AG04449 (cell line): ENCODE results near the gene F2.
A peak's percentile ranks its signal among the peaks of the same experiment; 100 is the strongest.

Source experiments
- CTCF ChIA-PET: fragments of 350-600 bp; formaldehyde crosslinking; extraction: SDS; loops from one replicate; lab custom pipeline; 2021; ENCODE audit warnings: antibody characterized with exemption; lab: Yijun Ruan, JAX
- POLR2A ChIA-PET: fragments of 400-600, 350-600 bp; formaldehyde crosslinking; extraction: SDS; loops from one replicate; lab custom pipeline; 2020; ENCODE audit warnings: antibody characterized with exemption, inconsistent platforms; lab: Yijun Ruan, JAX
- DNase-seq: peaks from one replicate; pipeline ENCODE4 v3.0.0-alpha.2; 2010; ENCODE audit warnings: low read depth, low spot score
- H3K4me3 ChIP-seq: 2 replicates; pipeline ENCODE4 v1.5.1; 2011; ENCODE audit warnings: low read depth, mild to moderate bottlenecking, control low read depth, low read length
- TF ChIP-seq, protein P1 (sequence below): IDR thresholded peaks from one replicate; pipeline ENCODE4 v1.5.1; 2011; ENCODE audit warnings: mild to moderate bottlenecking, moderate library complexity, low read length, control low read depth, inconsistent platforms; ENCODE audit not compliant: insufficient read depth; ENCODE audit errors: missing control alignments

F2 gene

GRCh38 chr11:46697303-46697702, 21.7 kb upstream of the F2 start:
- H3K4me3 ChIP-seq, result no peak overlapping the region
- CTCF ChIA-PET, result no interaction called here
- DNase-seq, result no peak
- POLR2A ChIA-PET, result interaction anchor here (1.1 to 1.8 kb wide), 4 partner anchors 10 to 22 kb away, joined by 3 to 7 read pairs (median 4); no protein-coding TSS in a partner anchor
- TF ChIP-seq, protein P1, sequence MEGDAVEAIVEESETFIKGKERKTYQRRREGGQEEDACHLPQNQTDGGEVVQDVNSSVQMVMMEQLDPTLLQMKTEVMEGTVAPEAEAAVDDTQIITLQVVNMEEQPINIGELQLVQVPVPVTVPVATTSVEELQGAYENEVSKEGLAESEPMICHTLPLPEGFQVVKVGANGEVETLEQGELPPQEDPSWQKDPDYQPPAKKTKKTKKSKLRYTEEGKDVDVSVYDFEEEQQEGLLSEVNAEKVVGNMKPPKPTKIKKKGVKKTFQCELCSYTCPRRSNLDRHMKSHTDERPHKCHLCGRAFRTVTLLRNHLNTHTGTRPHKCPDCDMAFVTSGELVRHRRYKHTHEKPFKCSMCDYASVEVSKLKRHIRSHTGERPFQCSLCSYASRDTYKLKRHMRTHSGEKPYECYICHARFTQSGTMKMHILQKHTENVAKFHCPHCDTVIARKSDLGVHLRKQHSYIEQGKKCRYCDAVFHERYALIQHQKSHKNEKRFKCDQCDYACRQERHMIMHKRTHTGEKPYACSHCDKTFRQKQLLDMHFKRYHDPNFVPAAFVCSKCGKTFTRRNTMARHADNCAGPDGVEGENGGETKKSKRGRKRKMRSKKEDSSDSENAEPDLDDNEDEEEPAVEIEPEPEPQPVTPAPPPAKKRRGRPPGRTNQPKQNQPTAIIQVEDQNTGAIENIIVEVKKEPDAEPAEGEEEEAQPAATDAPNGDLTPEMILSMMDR, result no peak

DNA sequence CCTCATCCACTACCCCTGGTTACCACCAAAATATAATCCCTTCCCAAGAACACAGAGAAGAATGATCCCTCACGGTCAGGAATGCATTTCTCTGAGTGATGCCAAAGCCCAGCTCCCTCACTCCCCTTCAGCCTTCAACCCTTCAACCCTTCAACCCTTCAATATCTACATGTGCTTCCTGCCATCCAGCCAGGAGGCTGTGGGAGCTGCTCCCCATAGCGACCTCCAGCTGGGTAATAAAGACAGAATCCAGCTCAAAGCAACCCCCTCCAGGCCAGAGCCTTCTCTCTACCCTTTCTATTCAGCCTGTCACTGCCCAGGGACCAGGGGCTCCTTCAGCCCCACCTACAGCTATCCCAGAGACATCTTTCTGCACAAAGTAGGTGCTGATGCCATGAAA, 21.3 kb upstream of the F2 start:
- TF ChIP-seq, protein P1, result no peak
- H3K4me3 ChIP-seq, result no peak overlapping the region
- POLR2A ChIA-PET, result interaction anchor here (1.2 to 1.8 kb wide), 2 partner anchors 10 to 13 kb away, joined by 5 to 7 read pairs; no protein-coding TSS in a partner anchor
- CTCF ChIA-PET, result no interaction called here
- no peak for DNase-seq

DNA sequence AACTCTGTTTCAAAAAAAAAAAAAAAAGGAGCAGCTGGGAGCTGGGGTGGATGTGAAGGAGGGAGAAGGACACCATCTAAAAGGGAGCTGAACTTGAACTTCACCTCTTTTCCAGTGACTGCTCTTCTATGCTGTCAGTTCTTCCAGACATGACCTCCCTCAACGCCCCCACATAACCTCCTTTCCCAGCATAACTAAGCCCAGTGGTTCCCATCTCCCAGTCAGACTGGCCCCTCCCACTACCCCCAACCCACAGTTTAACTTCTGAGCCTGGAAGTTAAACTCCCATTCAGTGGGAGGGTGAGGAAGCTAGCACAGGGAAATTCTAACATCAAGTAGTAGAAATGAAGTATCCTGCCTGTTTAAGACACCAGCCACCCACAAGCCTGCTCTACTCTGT, 20.4 kb upstream of the F2 start:
- no peak for DNase-seq
- H3K4me3 ChIP-seq, result 0 out of 2 replicates have a peak overlapping the region, but pooled peaks have one; percentile 2
- POLR2A ChIA-PET, result no interaction called here
- TF ChIP-seq, protein P1, result no peak
- CTCF ChIA-PET, result no interaction called here

DNA sequence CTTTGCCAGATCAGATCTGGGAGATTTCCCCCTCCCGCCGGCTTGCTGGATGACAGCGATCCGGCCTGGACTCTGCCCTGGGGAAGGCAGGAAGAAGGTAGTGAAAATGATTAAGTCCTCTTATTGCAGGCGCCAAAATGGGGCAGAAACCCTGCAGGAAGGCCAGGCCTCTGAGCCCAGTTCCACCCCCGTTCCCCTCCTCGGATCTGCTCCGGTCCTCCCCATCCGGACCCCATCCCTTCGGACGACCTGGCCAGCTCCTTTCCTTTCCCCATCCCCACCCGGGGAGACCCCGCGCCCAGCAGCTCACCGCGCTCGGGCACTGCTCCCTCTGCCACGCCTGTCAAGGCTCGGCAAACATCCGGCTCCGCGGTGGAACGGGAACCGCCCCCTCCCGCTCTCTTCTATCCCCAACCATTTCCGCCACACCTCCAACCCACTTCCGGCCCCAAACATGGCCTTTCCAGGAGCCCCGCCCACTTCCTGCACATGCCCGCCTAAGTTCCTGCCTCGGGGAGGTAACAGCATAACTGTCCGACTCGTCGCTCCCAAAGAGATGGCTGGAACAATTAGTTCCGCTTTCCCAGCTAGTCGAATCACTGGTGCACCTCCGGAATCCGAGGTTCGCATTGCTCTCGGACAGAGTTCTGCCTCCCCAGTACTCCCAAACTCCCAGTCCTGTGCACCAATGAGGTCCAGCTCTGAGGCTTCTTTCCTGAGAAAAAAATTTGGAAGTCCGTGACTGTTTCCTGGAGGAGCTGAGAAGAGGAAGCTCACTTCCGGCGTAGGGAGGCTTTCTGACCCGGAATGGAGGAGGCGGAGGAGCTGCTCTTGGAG, 18.6 kb upstream of the F2 start, which contains the start of the genes ARHGAP1 and ZNF408:
Gene ARHGAP1, minus strand, starts transcription at position 379 of the 837 bp plus-strand sequence. CDS start 4,512 bp downstream, outside the sequence.
Gene ZNF408, plus strand, starts transcription at position 791 of the 837 bp plus-strand sequence. Its CDS starts 17 bp downstream, at position 808.
- CTCF ChIA-PET, result interaction anchor here (1.4 to 1.5 kb wide), 2 partner anchors 13 to 311 kb away, joined by 3 read pairs; no protein-coding TSS in a partner anchor
- DNase-seq, result peak; percentile 95
- POLR2A ChIA-PET, result interaction anchor here (0.8 to 2.4 kb wide), 5 partner anchors 8 to 82 kb away, joined by 3 to 24 read pairs (median 3); no protein-coding TSS in a partner anchor
- TF ChIP-seq, protein P1, result no peak
- peak within 1 kb of the TSS; percentile 99 for H3K4me3 ChIP-seq

DNA sequence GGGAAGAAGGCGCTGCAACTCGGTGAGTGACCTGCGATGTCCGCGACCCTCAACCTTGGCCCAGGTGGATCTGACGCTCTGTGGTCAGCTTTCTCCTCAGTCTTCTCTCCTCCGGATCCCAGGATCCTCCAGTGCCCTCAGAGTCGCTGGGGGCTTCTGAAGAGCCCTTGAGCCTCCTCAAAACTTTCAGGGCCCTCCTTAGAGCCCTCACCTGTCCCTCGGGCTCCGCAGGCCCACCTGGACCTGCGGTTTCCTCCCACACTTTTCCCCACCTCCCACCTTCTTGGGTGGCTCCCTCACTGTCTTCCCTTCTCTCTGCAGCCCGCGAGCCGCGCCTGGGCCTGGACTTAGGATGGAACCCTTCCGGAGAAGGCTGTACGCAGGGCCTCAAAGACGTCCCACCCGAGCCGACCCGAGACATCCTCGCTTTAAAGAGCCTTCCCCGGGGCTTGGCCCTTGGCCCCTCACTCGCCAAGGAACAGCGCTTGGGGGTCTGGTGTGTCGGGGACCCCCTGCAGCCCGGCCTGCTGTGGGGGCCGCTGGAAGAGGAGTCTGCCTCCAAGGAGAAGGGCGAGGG, 17.8 kb upstream of the F2 start:
- ChIA-PET POLR2A (interaction anchor here (0.8 to 2.4 kb wide), 5 partner anchors 9 to 83 kb away, joined by 3 to 24 read pairs (median 3); no protein-coding TSS in a partner anchor), CTCF (interaction anchor here (1.4 kb wide), 1 partner anchor 12 kb away, joined by 3 read pairs; no protein-coding TSS in a partner anchor)
- peak overlapping the region; percentile 99 for H3K4me3 ChIP-seq
- DNase-seq, result no peak
- TF ChIP-seq, protein P1, result no peak
